Fibroblast of lung (primary cell): ENCODE results near the gene CCDC110. TPM values are rescaled to one million over a fixed set of nuclear protein-coding genes. Genes with fewer than 3 reads are reported as not detected.
"Not testable (repeated sequence)": the region's sequence is repeated elsewhere in the genome, so short reads cannot be mapped to it uniquely, and the experiment has no call there.

Experiments
- DNase-seq, 2 donors: peaks; one replicate each; pipeline versions ENCODE4 v3.0.0 to v3.0.0-alpha.2; 2010; ENCODE audit warnings: low read depth in 2 of 2
- H2AFZ ChIP-seq: 2 replicates; pipeline ENCODE4 v1.5.1; 2012; ENCODE audit warnings: low read length, control low read depth, inconsistent platforms
- H3K27ac ChIP-seq: 2 replicates; pipeline ENCODE4 v1.5.1; 2011; ENCODE audit warnings: low read length, control low read depth; ENCODE audit not compliant: insufficient read depth
- H3K27me3 ChIP-seq: 2 replicates; pipeline ENCODE4 v1.5.1; 2011; ENCODE audit warnings: mild to moderate bottlenecking, low read length; ENCODE audit not compliant: control insufficient read depth, insufficient read depth
- H3K36me3 ChIP-seq: 2 replicates; pipeline ENCODE4 v1.5.1; 2011; ENCODE audit warnings: low read length; ENCODE audit not compliant: control insufficient read depth, insufficient read depth
- H3K4me1 ChIP-seq: 2 replicates; pipeline ENCODE4 v1.5.1; 2011; ENCODE audit warnings: low read length; ENCODE audit not compliant: control insufficient read depth, insufficient read depth; ENCODE audit errors: extremely low read depth
- H3K4me2 ChIP-seq: 2 replicates; pipeline ENCODE4 v1.5.1; 2011; ENCODE audit warnings: low read length, control low read depth; ENCODE audit not compliant: insufficient read depth; ENCODE audit errors: extremely low read depth
- H3K4me3 ChIP-seq, 4 experiments: fragments of 200-600 bp in 1 of 4; sonication (generic) in 1 of 4; replicated peaks in 1 of 4; 2 replicates each; pipeline ENCODE4 v1.5.1; 2011 to 2016; ENCODE audit warnings: low read length in 4 of 4, low read depth in 3 of 4, mild to moderate bottlenecking in 3 of 4, control low read depth in 2 of 4, inconsistent platforms in 1 of 4, mixed read lengths in 1 of 4; ENCODE audit not compliant: insufficient read depth in 1 of 4; ENCODE audit errors: control extremely low read depth in 1 of 4
- H3K79me2 ChIP-seq: 2 replicates; pipeline ENCODE4 v1.5.1; 2012; ENCODE audit warnings: mild to moderate bottlenecking, low read length, inconsistent platforms; ENCODE audit not compliant: control insufficient read depth, insufficient read depth
- H3K9ac ChIP-seq: 2 replicates; pipeline ENCODE4 v1.5.1; 2011; ENCODE audit warnings: mild to moderate bottlenecking, low read length, control low read depth; ENCODE audit not compliant: insufficient read depth
- H3K9me3 ChIP-seq: 2 replicates; pipeline ENCODE4 v1.5.1; 2012; ENCODE audit warnings: low read depth, low read length; ENCODE audit not compliant: control insufficient read depth, insufficient read depth
- H4K20me1 ChIP-seq: 2 replicates; pipeline ENCODE4 v1.5.1; 2011; ENCODE audit warnings: low read length; ENCODE audit not compliant: control insufficient read depth, insufficient read depth; ENCODE audit errors: extremely low read depth
- CTCF ChIP-seq, 2 donors: IDR thresholded peaks in 1 of 2; conservative IDR thresholded peaks in 1 of 2; 1 replicate in 1 of 2; 2 replicates in 1 of 2; pipeline ENCODE4 v1.5.1; 2011 to 2012; ENCODE audit warnings: low read length in 2 of 2, control low read depth in 1 of 2, inconsistent platforms in 1 of 2, low read depth in 1 of 2, mild to moderate bottlenecking in 1 of 2
- EZH2 ChIP-seq: IDR thresholded peaks from 2 replicates; pipeline ENCODE4 v1.5.1; 2012; ENCODE audit warnings: low read length, control low read depth, mild to moderate bottlenecking; ENCODE audit errors: missing control alignments
- polyA plus RNA-seq, 2 donors: library from polyadenylated mRNA; depleted of rRNA in 1 of 2; stranded (reverse) in 1 of 2; unstranded in 1 of 2; fragments of >200 nt; gene quantifications; 2 replicates each; pipeline ENCODE4 v1.2.1, GENCODE V29; 2011 to 2012; ENCODE audit warnings: missing spikeins in 1 of 2
- total RNA-seq: library from RNA; depleted of rRNA; stranded (reverse); fragments of >200 nt; gene quantifications from 2 replicates; pipeline ENCODE4 v1.2.1, GENCODE V29; 2014

CCDC110 gene
- total and polyA plus RNA-seq, 2 donors (not counting 1 experiment from before 2014, with no cell fraction given), result 0.83 to 2.0 TPM

DNA sequence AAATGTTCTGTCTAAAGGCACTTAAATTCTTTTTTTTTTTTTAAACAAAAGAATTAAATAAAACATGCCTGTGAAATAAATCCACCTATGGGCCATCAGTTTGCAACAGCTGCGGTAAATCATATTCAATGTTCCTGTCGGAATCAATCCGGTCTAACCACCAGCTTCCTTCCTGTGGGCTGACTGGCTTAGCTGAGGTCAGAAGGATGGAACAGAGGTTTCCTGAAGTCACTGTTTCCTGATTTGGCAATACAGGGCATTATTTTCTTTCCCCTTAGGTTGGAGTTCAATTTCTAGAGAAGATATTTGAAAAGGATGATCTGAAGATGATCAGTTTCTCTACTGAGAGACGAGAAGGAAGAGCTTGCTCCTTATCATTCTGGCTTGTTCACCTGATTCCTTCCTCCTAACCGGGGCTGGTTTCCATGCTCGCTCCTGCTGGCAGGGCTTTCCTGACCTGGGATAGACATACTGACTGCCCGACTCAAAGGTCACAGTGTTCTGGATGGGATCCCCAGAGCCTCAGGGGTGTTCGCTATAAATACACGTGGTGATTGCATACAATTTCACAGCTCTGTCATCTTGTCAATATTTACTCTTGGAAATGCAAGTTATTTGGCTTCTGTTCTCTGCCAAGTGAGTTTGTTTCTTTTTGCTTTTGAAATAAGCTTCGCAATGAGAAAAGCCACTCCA, 42.1 kb upstream of the CCDC110 start:
- peak overlapping the region; percentile 48 for H3K4me2 ChIP-seq
- H3K36me3 ChIP-seq, result no peaks in the 10 kb centered on the region
- peak; percentile 61 for DNase-seq
- no peak overlapping the region for H2AFZ ChIP-seq
- no peak overlapping the region for H3K27ac ChIP-seq
- no peaks in the 10 kb centered on the region for H3K4me1 ChIP-seq
- no peaks in the 10 kb centered on the region for H3K27me3 ChIP-seq
- H3K9me3 ChIP-seq, result no peaks in the 10 kb centered on the region
- H3K79me2 ChIP-seq, result no peaks in the 10 kb centered on the region
- no peaks in the 10 kb centered on the region for H4K20me1 ChIP-seq
- no peak overlapping the region for H3K9ac ChIP-seq
- H3K4me3 ChIP-seq, result no peak overlapping the region
- no peak for TF ChIP-seq CTCF (conservative IDR thresholded peaks at IDR 0.05 in 1 of 2, IDR thresholded peaks at IDR 0.05 in 1 of 2; ENCODE audit: low read depth in 1 of 2, low read length in 2 of 2)
- no peak for TF ChIP-seq EZH2

GRCh38 chr4:185512516-185512915, 41.0 kb upstream of the CCDC110 start:
- H3K9me3 ChIP-seq, result no peaks in the 10 kb centered on the region
- no peak overlapping the region for H3K4me2 ChIP-seq
- H3K27me3 ChIP-seq, result no peaks in the 10 kb centered on the region
- H3K36me3 ChIP-seq, result no peaks in the 10 kb centered on the region
- no peak overlapping the region for H2AFZ ChIP-seq
- no peak overlapping the region for H3K9ac ChIP-seq
- no peaks in the 10 kb centered on the region for H4K20me1 ChIP-seq
- TF ChIP-seq EZH2 (no peak), CTCF (conservative IDR thresholded peaks at IDR 0.05 in 1 of 2, IDR thresholded peaks at IDR 0.05 in 1 of 2; ENCODE audit: low read depth in 1 of 2, low read length in 2 of 2) (no peak)
- no peaks in the 10 kb centered on the region for H3K4me1 ChIP-seq
- peak; percentile 36 to 84 for DNase-seq
- no peak overlapping the region for H3K4me3 ChIP-seq
- no peaks in the 10 kb centered on the region for H3K79me2 ChIP-seq
- no peak overlapping the region for H3K27ac ChIP-seq

- H2AFZ ChIP-seq, H3K36me3 ChIP-seq, H3K79me2 ChIP-seq, H3K27me3 ChIP-seq, H3K9ac ChIP-seq, H4K20me1 ChIP-seq, H3K27ac ChIP-seq, H3K4me2 ChIP-seq, H3K4me3 ChIP-seq, H3K9me3 ChIP-seq, H3K4me1 ChIP-seq: not testable (repeated sequence)
- DNase-seq, result peak in 1 of 2 donors; percentile 17
Measured at GRCh38 chr4:185511243-185511642, 39.7 kb upstream of the CCDC110 start.
